ENCODE measurements around the gene WWOX.

Gene WWOX

DNA sequence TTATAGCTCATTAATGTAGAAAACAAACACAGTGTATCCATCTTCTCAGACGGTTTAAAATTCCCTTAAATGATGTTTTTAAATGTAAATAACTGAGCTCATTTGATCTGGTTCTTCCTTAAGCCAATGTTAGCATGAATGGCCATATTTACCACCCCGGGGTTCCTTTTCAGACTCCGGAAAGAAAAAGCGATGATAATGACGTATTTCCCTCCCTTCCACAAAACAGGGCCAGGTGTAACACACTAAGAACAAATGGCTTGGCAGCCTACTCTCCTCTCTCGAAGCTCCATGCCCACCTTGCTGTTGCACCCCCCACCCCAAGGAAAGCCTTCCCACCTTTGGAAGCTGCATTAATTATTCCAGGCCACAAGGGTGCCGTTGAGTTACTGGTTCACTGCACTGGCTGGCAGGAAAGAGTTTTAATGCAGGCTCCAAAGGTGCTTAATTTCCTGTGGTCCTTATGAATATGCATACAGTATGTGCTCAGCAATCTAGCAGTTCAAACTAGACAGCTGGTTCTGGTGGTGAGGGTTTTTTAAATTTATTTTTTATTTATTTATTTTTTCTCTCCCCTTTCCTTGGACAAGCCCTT, 378.9 kb downstream of the WWOX start:
- TF ChIP-seq, protein P1, sequence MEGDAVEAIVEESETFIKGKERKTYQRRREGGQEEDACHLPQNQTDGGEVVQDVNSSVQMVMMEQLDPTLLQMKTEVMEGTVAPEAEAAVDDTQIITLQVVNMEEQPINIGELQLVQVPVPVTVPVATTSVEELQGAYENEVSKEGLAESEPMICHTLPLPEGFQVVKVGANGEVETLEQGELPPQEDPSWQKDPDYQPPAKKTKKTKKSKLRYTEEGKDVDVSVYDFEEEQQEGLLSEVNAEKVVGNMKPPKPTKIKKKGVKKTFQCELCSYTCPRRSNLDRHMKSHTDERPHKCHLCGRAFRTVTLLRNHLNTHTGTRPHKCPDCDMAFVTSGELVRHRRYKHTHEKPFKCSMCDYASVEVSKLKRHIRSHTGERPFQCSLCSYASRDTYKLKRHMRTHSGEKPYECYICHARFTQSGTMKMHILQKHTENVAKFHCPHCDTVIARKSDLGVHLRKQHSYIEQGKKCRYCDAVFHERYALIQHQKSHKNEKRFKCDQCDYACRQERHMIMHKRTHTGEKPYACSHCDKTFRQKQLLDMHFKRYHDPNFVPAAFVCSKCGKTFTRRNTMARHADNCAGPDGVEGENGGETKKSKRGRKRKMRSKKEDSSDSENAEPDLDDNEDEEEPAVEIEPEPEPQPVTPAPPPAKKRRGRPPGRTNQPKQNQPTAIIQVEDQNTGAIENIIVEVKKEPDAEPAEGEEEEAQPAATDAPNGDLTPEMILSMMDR (IDR thresholded peaks at IDR 0.05; ENCODE audit: insufficient read depth, low read length, missing control alignments) = no peak
- CTCF ChIA-PET = no interaction called here
- H3K4me3 ChIP-seq (ENCODE audit: low read depth, low read length) = no peak overlapping the region
- POLR2A ChIA-PET = no interaction called here
- no peak for DNase-seq (ENCODE audit: low read depth, low spot score)

DNA sequence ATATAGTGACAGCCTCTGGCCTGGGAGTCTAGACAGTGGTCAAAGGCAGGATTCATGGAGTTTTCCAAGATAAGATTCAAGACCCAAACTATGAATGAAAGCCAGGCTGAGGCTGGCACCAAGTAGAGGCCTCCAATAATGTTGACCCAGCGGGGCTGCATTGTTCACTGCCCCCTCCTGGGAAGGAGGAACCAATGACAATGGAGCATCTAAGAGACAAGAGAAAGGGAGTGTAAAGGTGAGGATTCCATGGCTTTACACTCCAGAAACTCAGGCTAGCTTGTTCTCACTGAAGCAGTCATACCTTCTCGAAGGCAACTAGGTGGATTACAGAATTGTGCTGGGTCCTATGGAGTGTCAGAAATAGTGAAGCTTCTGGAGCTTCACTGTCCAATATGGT, 380.3 kb downstream of the WWOX start:
- POLR2A ChIA-PET = no interaction called here
- CTCF ChIA-PET = no interaction called here
- no peak overlapping the region for H3K4me3 ChIP-seq (ENCODE audit: low read depth, low read length)
- DNase-seq (ENCODE audit: low read depth, low spot score) = no peak
- TF ChIP-seq, protein P1 (IDR thresholded peaks at IDR 0.05; ENCODE audit: insufficient read depth, low read length, missing control alignments) = no peak

DNA sequence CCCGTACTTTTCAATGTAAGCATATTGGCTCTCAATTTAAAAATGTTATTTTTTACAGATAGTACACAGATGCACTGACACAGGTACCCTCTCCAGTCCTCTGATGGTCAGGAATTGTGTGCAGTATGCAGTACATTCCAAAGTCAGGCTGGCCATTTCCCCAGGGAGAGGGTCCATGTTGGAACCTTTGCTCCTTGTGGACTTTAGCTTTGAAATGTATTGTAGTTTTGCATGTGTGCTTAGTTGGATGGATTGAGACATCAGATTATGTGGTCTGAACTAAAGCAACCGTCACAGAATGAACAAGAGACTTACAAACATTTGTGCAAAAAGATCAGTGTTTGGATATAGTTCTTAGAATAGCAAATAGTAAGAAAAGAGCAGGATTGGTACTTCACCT, 381.1 kb downstream of the WWOX start:
- TF ChIP-seq, protein P1 (IDR thresholded peaks at IDR 0.05; ENCODE audit: insufficient read depth, low read length, missing control alignments) = no peak
- H3K4me3 ChIP-seq (ENCODE audit: low read depth, low read length) = no peak overlapping the region
- ChIA-PET CTCF (no interaction called here), POLR2A (no interaction called here)
- no peak for DNase-seq (ENCODE audit: low read depth, low spot score)

DNA sequence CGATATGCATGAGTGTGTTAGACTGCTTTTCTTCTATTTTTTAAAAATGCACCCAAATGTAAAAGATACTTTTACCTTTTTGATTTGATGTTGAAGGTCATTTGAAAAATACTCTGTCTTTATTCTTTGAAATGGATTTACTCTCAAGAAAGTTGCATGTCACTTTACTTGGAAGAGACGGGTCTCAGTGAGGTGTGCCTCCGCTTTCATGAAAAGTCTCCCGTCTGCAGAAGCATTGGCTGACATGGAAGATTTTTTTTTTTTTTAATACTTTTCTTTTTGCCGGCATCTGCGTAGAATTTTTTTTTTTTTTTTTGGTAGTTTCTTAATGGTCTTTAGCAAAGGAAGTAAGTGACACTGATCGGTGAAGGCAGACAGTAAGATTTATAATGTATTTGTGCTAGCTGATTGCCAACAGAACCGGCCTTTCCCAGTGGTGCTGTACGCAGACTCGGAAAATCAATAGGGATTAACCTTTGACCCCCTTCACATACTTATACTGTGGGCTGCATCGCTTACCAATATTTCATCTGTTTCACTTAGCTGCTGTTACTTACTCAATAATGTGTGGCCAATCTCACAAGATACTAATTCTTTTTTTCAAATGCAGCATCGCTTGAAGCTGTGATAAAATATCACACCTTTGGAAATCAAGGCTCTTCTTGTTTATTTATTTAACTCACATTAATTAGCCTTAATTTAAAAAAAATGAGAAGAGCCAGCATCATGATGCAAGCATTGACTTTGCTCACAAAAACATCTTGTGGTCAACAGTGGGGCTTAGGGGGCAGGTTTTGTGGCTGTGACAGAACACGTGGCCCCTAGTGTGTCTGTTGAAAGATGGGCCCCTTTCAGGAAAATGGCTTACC, 383.9 kb downstream of the WWOX start:
- ChIA-PET POLR2A (no interaction called here), CTCF (no interaction called here)
- H3K4me3 ChIP-seq (ENCODE audit: low read depth, low read length) = no peak overlapping the region
- DNase-seq (ENCODE audit: low read depth, low spot score) = no peak
- TF ChIP-seq, protein P1 (IDR thresholded peaks at IDR 0.05; ENCODE audit: insufficient read depth, low read length, missing control alignments) = no peak

DNA sequence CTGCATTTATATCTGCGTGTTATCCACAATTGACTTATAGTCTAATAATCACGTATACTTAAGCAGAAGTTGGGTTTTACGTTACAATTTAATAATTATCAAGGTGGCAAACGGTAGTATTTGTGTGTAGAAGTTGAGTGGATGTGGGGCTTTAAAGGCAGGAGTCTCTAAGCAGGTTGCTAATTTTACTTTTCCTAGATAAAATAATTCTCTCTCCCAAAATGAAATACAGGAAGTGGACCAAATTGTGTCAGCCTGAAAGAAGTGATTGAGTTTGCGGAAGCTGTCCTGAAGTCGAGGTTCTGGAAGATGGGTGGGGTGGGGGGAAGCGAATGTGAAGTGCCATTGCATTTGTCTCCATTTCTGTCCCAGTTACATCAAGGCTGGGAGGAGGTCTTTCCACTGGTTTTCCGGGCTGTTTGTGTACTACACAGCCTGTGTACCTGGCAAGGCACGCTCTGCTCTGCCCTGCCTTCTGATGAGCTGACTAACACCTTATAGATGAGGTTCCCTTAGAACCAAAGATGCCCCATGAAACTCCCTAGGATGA, 385.1 kb downstream of the WWOX start:
- ChIA-PET POLR2A (no interaction called here), CTCF (no interaction called here)
- no peak overlapping the region for H3K4me3 ChIP-seq (ENCODE audit: low read depth, low read length)
- DNase-seq (ENCODE audit: low read depth, low spot score) = no peak
- TF ChIP-seq, protein P1 (IDR thresholded peaks at IDR 0.05; ENCODE audit: insufficient read depth, low read length, missing control alignments) = no peak

DNA sequence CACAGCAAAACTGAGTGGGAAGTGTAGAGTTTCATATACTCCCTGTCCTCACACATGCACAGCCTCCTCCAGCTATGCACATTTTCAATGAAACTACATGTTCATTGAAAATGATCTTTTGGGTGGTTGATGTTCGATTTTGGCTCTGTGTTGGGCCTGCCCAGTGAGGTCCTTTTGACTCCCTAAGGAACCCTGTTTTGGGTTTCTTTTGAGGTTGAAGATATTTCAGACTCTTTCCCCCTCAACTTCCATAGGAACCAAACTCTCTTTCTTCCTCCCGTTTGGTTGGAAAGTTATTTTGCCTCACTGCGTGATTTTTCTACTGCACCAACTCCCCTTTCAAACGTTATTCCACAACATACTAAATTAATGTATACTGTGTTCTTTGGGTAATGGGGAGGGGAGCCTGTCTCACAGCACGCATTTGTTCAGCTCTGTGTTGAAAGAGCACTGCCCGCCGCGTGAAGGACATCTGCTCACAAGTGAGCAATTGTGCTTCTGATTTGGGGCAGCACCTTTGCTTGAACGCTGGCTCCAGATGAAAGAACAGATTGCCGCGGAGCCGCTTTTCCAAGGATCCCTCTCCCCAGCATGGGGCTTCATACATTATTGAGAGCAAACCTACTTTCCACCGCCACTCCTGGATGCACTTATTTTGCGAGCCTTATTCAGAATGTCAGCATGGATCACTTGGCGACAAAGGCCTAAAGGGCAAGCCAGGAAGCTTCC, 385.9 kb downstream of the WWOX start:
- no peak overlapping the region for H3K4me3 ChIP-seq (ENCODE audit: low read depth, low read length)
- ChIA-PET CTCF (no interaction called here), POLR2A (no interaction called here)
- no peak for DNase-seq (ENCODE audit: low read depth, low spot score)
- TF ChIP-seq, protein P1 (IDR thresholded peaks at IDR 0.05; ENCODE audit: insufficient read depth, low read length, missing control alignments) = no peak

All from AG04449 (cell line).